ENCODE data around the gene EIF3I.

DNA sequence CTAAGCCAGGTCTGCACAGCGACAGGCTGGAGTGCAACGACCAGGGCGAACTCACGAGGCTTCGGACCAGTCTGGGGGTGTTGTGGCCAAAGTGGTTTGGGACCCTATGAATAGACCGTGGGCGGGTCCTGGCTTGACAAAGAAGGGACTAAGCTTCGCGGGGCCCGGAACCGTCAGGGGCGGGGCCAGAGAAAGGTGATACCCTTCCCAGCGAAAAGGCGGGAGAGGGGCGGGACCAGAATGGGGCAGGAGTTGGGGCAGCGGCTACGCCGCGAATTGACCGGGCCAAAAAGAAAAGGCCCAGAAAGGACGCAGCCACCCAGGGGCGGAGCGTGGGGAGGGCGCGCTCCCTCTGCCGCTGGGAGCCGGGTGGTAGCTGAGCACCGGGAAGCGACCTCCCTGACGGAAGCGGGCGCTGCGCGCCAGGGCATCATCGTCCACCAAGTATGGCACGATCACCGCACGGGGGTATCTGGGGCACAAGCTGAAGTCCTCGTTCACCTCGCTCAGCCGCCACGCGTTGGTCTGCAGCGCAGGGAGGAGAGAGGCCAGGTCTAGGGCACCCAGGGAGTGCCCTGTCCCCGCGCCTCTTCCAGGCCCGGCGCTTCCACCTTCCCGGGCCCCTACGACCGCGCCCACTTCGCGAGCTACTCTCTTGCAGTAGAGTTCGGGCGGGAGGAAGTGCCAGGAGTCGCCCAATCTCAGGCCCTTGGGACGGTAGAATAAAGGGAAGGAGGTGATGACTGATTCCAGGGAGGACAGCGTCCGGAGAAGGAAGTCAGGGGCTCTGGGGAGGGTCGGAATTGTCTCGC is 18.1 kb downstream of the EIF3I start:
- TF ChIP-seq CTCF (conservative IDR thresholded peaks at IDR 0.05; ENCODE audit: low read length): peak; percentile 52; the same call in 1 of the 2 replicates
- TF ChIP-seq EZH2phosphoT487 (IDR thresholded peaks at IDR 0.05; ENCODE audit: borderline replicate concordance, low read depth, low read length): no peak
